Neural progenitor cell (in vitro differentiated cells): ENCODE measurements around the gene WDR72. TPM values are rescaled to one million over a fixed set of nuclear protein-coding genes. Genes with fewer than 3 reads are reported as not detected.

Source experiments
- DNase-seq: peaks from one replicate; pipeline ENCODE4 v3.0.0-alpha.2; 2016; ENCODE audit warnings: low spot score
- H2AFZ ChIP-seq: fragments of 200-600 bp; sonication (generic); replicated peaks from 2 replicates; pipeline ENCODE4 v1.6.1; 2016; ENCODE audit warnings: antibody characterized with exemption
- H3F3A ChIP-seq: fragments of 200-600 bp; sonication (generic); 2 replicates; pipeline ENCODE4 v1.6.1; 2016; ENCODE audit warnings: antibody characterized with exemption, low read depth
- H3K27ac ChIP-seq: fragments of 200-600 bp; sonication (generic); 2 replicates; pipeline ENCODE4 v1.5.1; 2016; ENCODE audit warnings: mild to moderate bottlenecking
- H3K27me3 ChIP-seq: fragments of 200-600 bp; sonication (generic); 2 replicates; pipeline ENCODE4 v1.6.1; 2016; ENCODE audit warnings: mild to moderate bottlenecking, moderate library complexity
- H3K36me3 ChIP-seq: fragments of 200-600 bp; sonication (generic); 2 replicates; pipeline ENCODE4 v1.5.1; 2016
- H3K4me1 ChIP-seq: fragments of 200-600 bp; sonication (generic); 2 replicates; pipeline ENCODE4 v1.6.1; 2016; ENCODE audit warnings: mixed run types
- H3K4me2 ChIP-seq: fragments of 200-600 bp; sonication (generic); 2 replicates; pipeline ENCODE4 v1.6.1; 2016
- H3K4me3 ChIP-seq: fragments of 200-600 bp; sonication (generic); 2 replicates; pipeline ENCODE4 v1.5.1; 2016
- H3K79me2 ChIP-seq: fragments of 200-600 bp; sonication (generic); 2 replicates; pipeline ENCODE4 v1.6.1; 2016; ENCODE audit warnings: low read depth
- H3K9ac ChIP-seq: fragments of 200-600 bp; sonication (generic); 2 replicates; pipeline ENCODE4 v1.6.1; 2016
- H3K9me3 ChIP-seq: fragments of 200-600 bp; sonication (generic); 2 replicates; pipeline ENCODE4 v1.5.1; 2016; ENCODE audit warnings: low read depth
- H4K20me1 ChIP-seq: fragments of 200-600 bp; sonication (generic); 2 replicates; pipeline ENCODE4 v1.6.1; 2016; ENCODE audit warnings: low read depth
- H3K27ac Mint-ChIP-seq: 3 replicates; pipeline ENCODE4 v1.8.0; 2021; ENCODE audit warnings: mixed read lengths
- H3K27me3 Mint-ChIP-seq: 2 replicates; pipeline ENCODE4 v1.8.0; 2022; ENCODE audit warnings: low read depth, mild to moderate bottlenecking, inconsistent platforms, moderate library complexity, mixed read lengths; ENCODE audit not compliant: insufficient read depth
- H3K36me3 Mint-ChIP-seq: 3 replicates; pipeline ENCODE4 v1.8.0; 2021; ENCODE audit warnings: mixed read lengths
- H3K4me1 Mint-ChIP-seq: 3 replicates; pipeline ENCODE4 v1.8.0; 2021; ENCODE audit warnings: mixed read lengths
- H3K4me3 Mint-ChIP-seq: 3 replicates; pipeline ENCODE4 v1.8.0; 2021; ENCODE audit warnings: mild to moderate bottlenecking, moderate library complexity, mixed read lengths
- H3K9me3 Mint-ChIP-seq: 3 replicates; pipeline ENCODE4 v1.8.0; 2020; ENCODE audit warnings: mixed read lengths
- EZH2 ChIP-seq: fragments of 200-600 bp; sonication (generic); IDR thresholded peaks from 2 replicates; pipeline ENCODE4 v1.6.1; 2017; ENCODE audit warnings: antibody characterized with exemption, mild to moderate bottlenecking, moderate library complexity
- EZH2phosphoT487 ChIP-seq: fragments of 200-600 bp; sonication (generic); IDR thresholded peaks from 2 replicates; pipeline ENCODE4 v1.6.1; 2017; ENCODE audit warnings: antibody characterized with exemption
- total RNA-seq: library from RNA; depleted of rRNA; stranded (reverse); fragments of >200 nt; gene quantifications from 2 replicates; pipeline ENCODE4 v1.2.3, GENCODE V29; 2015; ENCODE audit warnings: low replicate concordance
- TF ChIP-seq, protein P1 (sequence below): fragments of 200-600 bp; sonication (generic); IDR thresholded peaks from 2 replicates; pipeline ENCODE4 v1.5.1; 2017; ENCODE audit warnings: antibody characterized with exemption, mild to moderate bottlenecking

WDR72 gene
- total RNA-seq, 1 donor from 2014 or later: 4.6 TPM

DNA sequence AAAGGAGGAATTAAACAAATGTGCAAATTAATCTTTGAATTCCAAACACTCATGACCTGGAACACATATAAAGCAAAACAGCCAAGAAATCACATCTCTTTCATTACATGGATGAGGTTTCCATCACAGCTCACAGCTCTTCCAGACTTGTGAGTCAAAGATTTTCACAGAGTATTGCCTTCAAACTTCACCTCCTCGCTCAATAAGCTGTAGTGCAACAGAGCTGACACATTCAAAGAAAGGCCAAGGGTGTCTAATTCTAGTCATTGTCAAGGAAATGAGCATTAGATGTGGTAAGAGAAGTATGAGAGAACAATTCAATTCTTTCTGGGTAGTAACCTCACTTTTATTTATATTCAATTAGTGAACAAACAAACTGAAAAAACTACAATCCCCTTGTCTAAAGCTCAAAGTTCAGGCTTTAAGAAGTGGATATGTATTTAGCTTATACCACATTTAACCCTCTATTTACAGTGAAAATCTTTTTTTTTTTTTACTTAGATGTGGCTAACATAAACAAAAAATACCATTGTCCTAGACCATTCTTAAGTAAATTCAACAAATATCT is 11.9 kb downstream of the WDR72 start:
- DNase-seq: no peak
- TF ChIP-seq EZH2phosphoT487 (no peak), EZH2 (no peak)
- TF ChIP-seq, protein P1, sequence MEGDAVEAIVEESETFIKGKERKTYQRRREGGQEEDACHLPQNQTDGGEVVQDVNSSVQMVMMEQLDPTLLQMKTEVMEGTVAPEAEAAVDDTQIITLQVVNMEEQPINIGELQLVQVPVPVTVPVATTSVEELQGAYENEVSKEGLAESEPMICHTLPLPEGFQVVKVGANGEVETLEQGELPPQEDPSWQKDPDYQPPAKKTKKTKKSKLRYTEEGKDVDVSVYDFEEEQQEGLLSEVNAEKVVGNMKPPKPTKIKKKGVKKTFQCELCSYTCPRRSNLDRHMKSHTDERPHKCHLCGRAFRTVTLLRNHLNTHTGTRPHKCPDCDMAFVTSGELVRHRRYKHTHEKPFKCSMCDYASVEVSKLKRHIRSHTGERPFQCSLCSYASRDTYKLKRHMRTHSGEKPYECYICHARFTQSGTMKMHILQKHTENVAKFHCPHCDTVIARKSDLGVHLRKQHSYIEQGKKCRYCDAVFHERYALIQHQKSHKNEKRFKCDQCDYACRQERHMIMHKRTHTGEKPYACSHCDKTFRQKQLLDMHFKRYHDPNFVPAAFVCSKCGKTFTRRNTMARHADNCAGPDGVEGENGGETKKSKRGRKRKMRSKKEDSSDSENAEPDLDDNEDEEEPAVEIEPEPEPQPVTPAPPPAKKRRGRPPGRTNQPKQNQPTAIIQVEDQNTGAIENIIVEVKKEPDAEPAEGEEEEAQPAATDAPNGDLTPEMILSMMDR: no peak
- H3K9me3 ChIP-seq: no peaks in the 10 kb centered on the region
- no peaks in the 10 kb centered on the region for H3K36me3 ChIP-seq
- H3F3A ChIP-seq: no peaks in the 10 kb centered on the region
- no peaks in the 10 kb centered on the region for H3K27me3 ChIP-seq
- Mint-ChIP-seq H3K27me3 (no peaks in the 10 kb centered on the region), H3K4me3 (no peak overlapping the region), H3K36me3 (no peaks in the 10 kb centered on the region), H3K4me1 (peaks cover 3% of the 10 kb centered on the region), H3K9me3 (no peaks in the 10 kb centered on the region), H3K27ac (no peak overlapping the region)
- no peak overlapping the region for H3K27ac ChIP-seq
- no peak overlapping the region for H2AFZ ChIP-seq
- H3K4me3 ChIP-seq: no peak overlapping the region
- no peak overlapping the region for H3K4me2 ChIP-seq
- H4K20me1 ChIP-seq: no peaks in the 10 kb centered on the region
- no peaks in the 10 kb centered on the region for H3K79me2 ChIP-seq
- no peak overlapping the region for H3K9ac ChIP-seq
- no peaks in the 10 kb centered on the region for H3K4me1 ChIP-seq

DNA sequence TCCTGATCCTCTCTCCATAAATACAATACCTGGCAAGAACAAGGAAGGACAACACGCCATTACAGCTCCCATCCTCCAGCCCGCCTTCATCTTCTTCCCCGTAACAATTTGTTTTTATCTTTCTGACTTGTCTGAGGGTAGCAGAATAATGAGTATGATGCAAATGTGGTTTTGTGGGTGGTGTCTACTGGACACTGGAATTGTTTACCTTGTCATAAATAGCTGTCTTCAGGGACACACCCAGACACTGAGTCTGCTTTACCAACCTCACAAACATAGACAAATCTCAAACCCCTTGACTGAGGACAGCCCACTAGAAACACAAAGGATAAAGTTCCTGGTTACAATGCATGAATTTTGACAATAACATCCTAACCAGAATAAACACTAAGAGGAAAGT is 13.4 kb downstream of the WDR72 start:
- no peaks in the 10 kb centered on the region for H3K9me3 ChIP-seq
- Mint-ChIP-seq H3K4me3 (no peak overlapping the region), H3K27ac (no peak overlapping the region), H3K27me3 (no peaks in the 10 kb centered on the region), H3K36me3 (no peaks in the 10 kb centered on the region), H3K4me1 (peaks cover 3% of the 10 kb centered on the region), H3K9me3 (no peaks in the 10 kb centered on the region)
- H3K9ac ChIP-seq: no peak overlapping the region
- no peaks in the 10 kb centered on the region for H3K79me2 ChIP-seq
- H3K4me1 ChIP-seq: no peaks in the 10 kb centered on the region
- no peak overlapping the region for H3K4me2 ChIP-seq
- H2AFZ ChIP-seq: no peak overlapping the region
- H3K27ac ChIP-seq: no peak overlapping the region
- no peaks in the 10 kb centered on the region for H4K20me1 ChIP-seq
- H3K27me3 ChIP-seq: no peaks in the 10 kb centered on the region
- H3F3A ChIP-seq: no peaks in the 10 kb centered on the region
- no peaks in the 10 kb centered on the region for H3K36me3 ChIP-seq
- no peak for DNase-seq
- TF ChIP-seq, protein P1: no peak
- no peak for TF ChIP-seq EZH2
- TF ChIP-seq EZH2phosphoT487: no peak
- no peak overlapping the region for H3K4me3 ChIP-seq

DNA sequence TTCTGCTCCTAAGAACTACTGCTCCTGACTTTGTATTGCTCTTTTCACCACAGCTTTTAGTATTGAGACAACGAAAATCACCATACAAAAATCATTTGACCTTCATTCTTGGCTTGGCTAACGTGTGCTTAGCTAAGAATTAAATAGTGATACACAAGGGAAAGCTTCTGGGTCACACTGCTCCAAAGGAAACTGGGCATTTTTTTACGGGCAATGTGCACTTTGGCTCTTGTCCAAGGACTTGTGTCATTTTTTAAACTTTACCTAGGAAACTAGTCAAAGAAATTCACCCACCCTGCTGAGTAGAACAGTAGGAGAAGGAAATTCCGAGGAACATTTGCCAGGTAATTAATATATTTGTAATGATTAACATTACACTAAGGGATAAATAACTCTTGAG is 19.8 kb downstream of the WDR72 start:
- H3K36me3 Mint-ChIP-seq: no peaks in the 10 kb centered on the region

More for the DNA sequence above, 19.8 kb downstream of the WDR72 start:
- Histone ChIP-seq H3K27me3 (no peaks in the 10 kb centered on the region), H2AFZ (no peak overlapping the region), H3K4me1 (no peaks in the 10 kb centered on the region), H3K4me2 (no peak overlapping the region), H3K9me3 (no peaks in the 10 kb centered on the region), H4K20me1 (no peaks in the 10 kb centered on the region), H3K79me2 (no peaks in the 10 kb centered on the region), H3F3A (no peaks in the 10 kb centered on the region), H3K27ac (no peak overlapping the region), H3K4me3 (no peak overlapping the region), H3K9ac (no peak overlapping the region), H3K36me3 (no peaks in the 10 kb centered on the region)
- Mint-ChIP-seq H3K4me1 (peaks cover 3% of the 10 kb centered on the region), H3K27me3 (no peaks in the 10 kb centered on the region), H3K27ac (no peak overlapping the region), H3K4me3 (no peak overlapping the region), H3K9me3 (no peaks in the 10 kb centered on the region)
- TF ChIP-seq EZH2phosphoT487 (no peak), EZH2 (no peak)
- TF ChIP-seq, protein P1: no peak
- DNase-seq: no peak
